CD14-positive monocyte (primary cell): ENCODE measurements around the gene NME2. TPM values are rescaled to one million over a fixed set of nuclear protein-coding genes. Genes with fewer than 3 reads are reported as not detected.
"Not testable (repeated sequence)": the region's sequence is repeated elsewhere in the genome, so short reads cannot be mapped to it uniquely, and the experiment has no call there.

ENCODE experiments used
- DNase-seq, 3 donors: peaks; one replicate each; pipeline ENCODE4 v3.0.0-alpha.2; 2011 to 2022
- H2AFZ ChIP-seq: 2 replicates; pipeline ENCODE4 v1.6.0; 2012; ENCODE audit warnings: mild to moderate bottlenecking, low read depth, low read length, inconsistent platforms; ENCODE audit not compliant: insufficient read depth, poor library complexity, severe bottlenecking
- H3K27ac ChIP-seq, 2 donors: 1 replicate in 1 of 2; 2 replicates in 1 of 2; pipeline ENCODE4 v1.5.1; 2012 to 2013; ENCODE audit warnings: low read length in 2 of 2, control low read depth in 1 of 2, inconsistent platforms in 1 of 2, low read depth in 1 of 2, mild to moderate bottlenecking in 1 of 2
- H3K27me3 ChIP-seq, 2 donors: one replicate each; pipeline versions ENCODE4 v1.6.0 to v1.6.1; 2011 to 2013; ENCODE audit warnings: low read length in 2 of 2; ENCODE audit not compliant: control insufficient read depth in 2 of 2, insufficient read depth in 2 of 2
- H3K36me3 ChIP-seq, 2 donors: replicated peaks in 1 of 2; 1 replicate in 1 of 2; 2 replicates in 1 of 2; pipeline versions ENCODE4 v1.5.1 to v1.6.1; 2012 to 2013; ENCODE audit warnings: low read length in 2 of 2, control low read depth in 1 of 2, inconsistent platforms in 1 of 2, mild to moderate bottlenecking in 1 of 2; ENCODE audit not compliant: insufficient read depth in 2 of 2, control insufficient read depth in 1 of 2
- H3K4me1 ChIP-seq, 2 donors: 1 replicate in 1 of 2; 2 replicates in 1 of 2; pipeline versions ENCODE4 v1.5.1 to v1.6.1; 2012 to 2013; ENCODE audit warnings: low read length in 2 of 2, control low read depth in 1 of 2, inconsistent platforms in 1 of 2, mild to moderate bottlenecking in 1 of 2, moderate library complexity in 1 of 2; ENCODE audit not compliant: insufficient read depth in 2 of 2, control insufficient read depth in 1 of 2
- H3K4me2 ChIP-seq: replicated peaks from 2 replicates; pipeline ENCODE3; 2012; ENCODE audit warnings: low read length, moderate library complexity, mild to moderate bottlenecking; ENCODE audit not compliant: poor library complexity, severe bottlenecking; ENCODE audit errors: extremely low read depth
- H3K4me3 ChIP-seq, 3 experiments: fragments of 200-600 bp in 1 of 3; sonication (generic) in 1 of 3; replicated peaks in 1 of 3; 1 replicate in 2 of 3; 2 replicates in 1 of 3; pipeline ENCODE4 v1.5.1; 2011 to 2013; ENCODE audit warnings: low read length in 3 of 3, mild to moderate bottlenecking in 3 of 3, control low read depth in 2 of 3, low read depth in 2 of 3, inconsistent platforms in 1 of 3, moderate library complexity in 1 of 3
- H3K79me2 ChIP-seq: 2 replicates; pipeline ENCODE4 v1.6.0; 2012; ENCODE audit warnings: mild to moderate bottlenecking, control low read depth, inconsistent platforms, low read length, moderate library complexity; ENCODE audit not compliant: insufficient read depth
- H3K9ac ChIP-seq: 2 replicates; pipeline ENCODE4 v1.6.0; 2017; ENCODE audit warnings: low read length, mild to moderate bottlenecking; ENCODE audit not compliant: insufficient read depth, poor library complexity, severe bottlenecking
- H3K9me3 ChIP-seq, 2 donors: replicated peaks in 1 of 2; 1 replicate in 1 of 2; 2 replicates in 1 of 2; pipeline versions ENCODE4 v1.5.1 to v1.6.1; 2012 to 2013; ENCODE audit warnings: low read length in 2 of 2, control low read depth in 1 of 2; ENCODE audit not compliant: control insufficient read depth in 1 of 2, insufficient read depth in 1 of 2
- H4K20me1 ChIP-seq: 2 replicates; pipeline ENCODE4 v1.6.0; 2012; ENCODE audit warnings: mild to moderate bottlenecking, low read length, control low read depth, moderate library complexity; ENCODE audit not compliant: insufficient read depth
- H3K27ac Mint-ChIP-seq, 7 donors: one replicate each; pipeline ENCODE4 v1.8.0; 2020; ENCODE audit warnings: mild to moderate bottlenecking in 7 of 7, mixed read lengths in 7 of 7, moderate library complexity in 6 of 7, inconsistent platforms in 2 of 7
- H3K27me3 Mint-ChIP-seq, 3 donors: one replicate each; pipeline ENCODE4 v1.8.0; 2021 to 2022; ENCODE audit warnings: low read depth in 3 of 3, mild to moderate bottlenecking in 3 of 3, mixed read lengths in 3 of 3, moderate library complexity in 3 of 3, inconsistent platforms in 1 of 3
- H3K36me3 Mint-ChIP-seq, 2 donors: one replicate each; pipeline ENCODE4 v1.8.0; 2020; ENCODE audit warnings: mixed read lengths in 2 of 2, inconsistent platforms in 1 of 2, mild to moderate bottlenecking in 1 of 2
- H3K4me1 Mint-ChIP-seq: one replicate; pipeline ENCODE4 v1.8.0; 2020; ENCODE audit warnings: mild to moderate bottlenecking, mixed read lengths
- H3K4me3 Mint-ChIP-seq, 2 donors: one replicate each; pipeline ENCODE4 v1.8.0; 2020; ENCODE audit warnings: mild to moderate bottlenecking in 2 of 2, mixed read lengths in 2 of 2, moderate library complexity in 1 of 2
- H3K9me3 Mint-ChIP-seq, 7 donors: one replicate each; pipeline ENCODE4 v1.8.0; 2020 to 2022; ENCODE audit warnings: mixed read lengths in 7 of 7, mild to moderate bottlenecking in 6 of 7, moderate library complexity in 6 of 7, inconsistent platforms in 2 of 7
- CTCF ChIP-seq: fragments of 200-600 bp; IDR thresholded peaks from one replicate; pipeline ENCODE4 v1.8.0; 2022; ENCODE audit warnings: antibody characterized with exemption, mild to moderate bottlenecking
- WGBS: methylation state at CpG from one replicate; pipeline ENCODE4 v1.1.5; 2013; ENCODE audit warnings: missing lambda C conversion rate; ENCODE audit not compliant: insufficient coverage; 5-methylcytosine and 5-hydroxymethylcytosine counted together
- intact Hi-C, 2 donors: fragments of 100-400 bp; cut with micrococcal nuclease; formaldehyde crosslinking; loops; one replicate each; pipeline versions ENCODE4 v1.15.0 to v1.15.1; 2023
- polyA plus RNA-seq, 3 donors: library from polyadenylated mRNA; depleted of rRNA in 1 of 3; unstranded in 2 of 3; stranded (reverse) in 1 of 3; fragments of 300-500 nt in 2 of 3; fragments of >200 nt in 1 of 3; fragmentation: Illumina TruSeq in 2 of 3; gene quantifications; 1 replicate in 2 of 3; 2 replicates in 1 of 3; pipeline ENCODE4 v1.2.3, GENCODE V29; 2012 to 2021

Gene NME2
- polyA plus RNA-seq, 3 donors = 240 to 307 (median 259) TPM

- H3K27ac ChIP-seq = peak overlapping the region; percentile 99 to 100
- H3K9me3 ChIP-seq, H2AFZ ChIP-seq, H3K27me3 ChIP-seq, H3K36me3 ChIP-seq, H3K27me3 Mint-ChIP-seq, H3K9me3 Mint-ChIP-seq, H3K36me3 Mint-ChIP-seq: not testable (repeated sequence)
- intact Hi-C loops = loop anchor here (5.0 kb wide), 2 partner anchors 35 to 140 kb away; partner anchors contain the start of genes MBTD1 (in 1 of the 2) and UTP18 (in 1 of the 2)
- H4K20me1 ChIP-seq = peaks cover 26% of the 10 kb centered on the region
- Mint-ChIP-seq H3K4me1 (peaks cover 37% of the 10 kb centered on the region), H3K27ac (peak overlapping the region; percentile 100), H3K4me3 (peak overlapping the region in 1 of 2 donors; percentile 95)
- H3K9ac ChIP-seq = peak overlapping the region; percentile 99
- peak; percentile 16 to 33 (median 21) for DNase-seq
- H3K4me2 ChIP-seq = peak overlapping the region; percentile 78
- peak overlapping the region in 1 of 3 experiments; percentile 76 for H3K4me3 ChIP-seq
- WGBS = no CpG with 5 or more reads among the region's 10 CpGs
- H3K4me1 ChIP-seq = peaks cover 28 to 29% of the 10 kb centered on the region in 2 donors
- peaks cover 30% of the 10 kb centered on the region for H3K79me2 ChIP-seq
Measured at GRCh38 chr17:51122473-51123115, 43.6 kb upstream of the NME2 start.

- Histone ChIP-seq H3K27ac (no peak overlapping the region), H4K20me1 (peaks cover 3% of the 10 kb centered on the region), H3K4me3 (no peak overlapping the region), H2AFZ (no peak overlapping the region), H3K79me2 (peaks cover 7% of the 10 kb centered on the region), H3K4me1 (peaks cover 12 to 16% of the 10 kb centered on the region in 2 donors), H3K4me2 (no peak overlapping the region), H3K36me3 (no peaks in the 10 kb centered on the region), H3K9ac (no peak overlapping the region), H3K27me3 (no peaks in the 10 kb centered on the region), H3K9me3 (no peaks in the 10 kb centered on the region)
- Mint-ChIP-seq H3K27me3 (peaks cover 1 to 2% (median 1%) of the 10 kb centered on the region in 3 donors), H3K27ac (peak overlapping the region in 3 of 7 donors; percentile 15 to 32 (median 23)), H3K4me3 (no peak overlapping the region), H3K4me1 (peaks cover 27% of the 10 kb centered on the region), H3K36me3 (no peaks in the 10 kb centered on the region), H3K9me3 (peaks cover 0 to 4% (median 0%) of the 10 kb centered on the region in 7 donors)
- no peak for TF ChIP-seq CTCF
- WGBS = 90% methylated on average over 2 of the region's 5 CpGs
- DNase-seq = no peak
- intact Hi-C loops = loop anchor here (5.0 kb wide), 2 partner anchors 38 to 137 kb away; partner anchors contain the start of genes MBTD1 (in 1 of the 2) and UTP18 (in 1 of the 2)
Measured at GRCh38 chr17:51124640-51125503, 41.3 kb upstream of the NME2 start.
